H1 (cell line): Measurements from ENCODE around the gene BRD4. TPM values are rescaled to one million over a fixed set of nuclear protein-coding genes. Genes with fewer than 3 reads are reported as not detected.

Experiments
- CTCF ChIA-PET: fragments of 300-600 bp; sonication (Branson Sonifier 250); formaldehyde crosslinking; loops from one replicate; lab custom pipeline; 2021; ENCODE audit not compliant: partially characterized antibody; lab: Charles Lee
- POLR2A ChIA-PET: fragments of 300-600 bp; sonication (Branson Sonifier 250); formaldehyde crosslinking; loops from one replicate; lab custom pipeline; 2021; ENCODE audit warnings: inconsistent platforms; ENCODE audit not compliant: partially characterized antibody; lab: Charles Lee
- DNase-seq, 2 experiments: peaks; one replicate each; pipeline versions ENCODE4 v3.0.0 to v3.0.0-alpha.2; 2010 to 2022; ENCODE audit warnings: low spot score in 2 of 2, low read depth in 1 of 2, mixed read lengths in 1 of 2
- FAIRE-seq: peaks from 2 replicates; lab custom pipeline; 2011; peaks lifted over from hg19 to GRCh38; lab: Jason Lieb, UNC
- H2AFZ ChIP-seq: 2 replicates; pipeline ENCODE4 v1.8.1; 2012; ENCODE audit warnings: low read length, inconsistent platforms
- H2AK5ac ChIP-seq: 2 replicates; pipeline ENCODE4 v1.6.1; 2013; ENCODE audit warnings: low read depth, low read length
- H2BK120ac ChIP-seq: replicated peaks from 2 replicates; pipeline ENCODE3; 2013; ENCODE audit warnings: low read depth, low read length, inconsistent platforms
- H2BK12ac ChIP-seq: 2 replicates; pipeline ENCODE4 v1.6.1; 2013; ENCODE audit warnings: low read depth, low read length
- H2BK15ac ChIP-seq: 2 replicates; pipeline ENCODE4 v1.6.1; 2013; ENCODE audit warnings: low read length
- H2BK20ac ChIP-seq: 2 replicates; pipeline ENCODE4 v1.6.1; 2013; ENCODE audit warnings: low read length
- H2BK5ac ChIP-seq: 2 replicates; pipeline ENCODE4 v1.6.1; 2013; ENCODE audit warnings: low read depth, low read length
- H3K14ac ChIP-seq: 2 replicates; pipeline ENCODE4 v1.6.1; 2013; ENCODE audit warnings: inconsistent platforms; ENCODE audit not compliant: insufficient read length
- H3K18ac ChIP-seq: 2 replicates; pipeline ENCODE4 v1.6.1; 2013; ENCODE audit warnings: low read length; ENCODE audit errors: extremely low read depth
- H3K23ac ChIP-seq: 2 replicates; pipeline ENCODE4 v1.6.1; 2013; ENCODE audit warnings: inconsistent platforms; ENCODE audit not compliant: insufficient read length
- H3K23me2 ChIP-seq: 2 replicates; pipeline ENCODE4 v1.6.1; 2013; ENCODE audit warnings: low read depth, low read length
- H3K27ac ChIP-seq: 2 replicates; pipeline ENCODE4 v1.6.1; 2011; ENCODE audit warnings: low read depth, low read length, inconsistent platforms
- H3K27me3 ChIP-seq, 4 experiments: replicated peaks in 1 of 4; 1 replicate in 1 of 4; 2 replicates in 3 of 4; pipeline versions ENCODE4 v1.6.1 to v1.8.1; 2011 to 2013; ENCODE audit warnings: low read length in 3 of 4, mild to moderate bottlenecking in 3 of 4, inconsistent platforms in 2 of 4, mixed read lengths in 2 of 4, moderate library complexity in 1 of 4; ENCODE audit not compliant: control insufficient read depth in 3 of 4, insufficient read depth in 3 of 4; ENCODE audit errors: extremely low read depth in 1 of 4
- H3K36me3 ChIP-seq, 4 experiments: 2 replicates each; pipeline versions ENCODE4 v1.6.1 to v1.8.1; 2011 to 2013; ENCODE audit warnings: mild to moderate bottlenecking in 4 of 4, low read length in 3 of 4, moderate library complexity in 2 of 4, control low read depth in 1 of 4, inconsistent platforms in 1 of 4; ENCODE audit not compliant: insufficient read depth in 4 of 4, control insufficient read depth in 2 of 4
- H3K4ac ChIP-seq: replicated peaks from 2 replicates; pipeline ENCODE3; 2013; ENCODE audit warnings: low read length, low read depth, mixed read lengths, inconsistent platforms; ENCODE audit not compliant: insufficient read length
- H3K4me1 ChIP-seq, 4 experiments: replicated peaks in 1 of 4; 1 replicate in 1 of 4; 2 replicates in 3 of 4; pipeline versions ENCODE4 v1.6.1 to v1.8.1; 2011 to 2013; ENCODE audit warnings: low read length in 3 of 4, inconsistent platforms in 2 of 4, mixed read lengths in 1 of 4; ENCODE audit not compliant: insufficient read depth in 4 of 4, control insufficient read depth in 3 of 4
- H3K4me2 ChIP-seq, 2 experiments: 2 replicates each; pipeline versions ENCODE4 v1.6.1 to v1.8.1; 2011 to 2013; ENCODE audit warnings: low read depth in 2 of 2, low read length in 2 of 2, control low read depth in 1 of 2, inconsistent platforms in 1 of 2, mild to moderate bottlenecking in 1 of 2; ENCODE audit not compliant: insufficient read depth in 1 of 2
- H3K4me3 ChIP-seq, 4 experiments: fragments of 200-600, 300-600 bp in 1 of 4; sonication (generic), shearing (Covaris generic), sonication (Bioruptor Twin) in 1 of 4; 2 replicates each; pipeline versions ENCODE4 v1.5.1 to v1.8.1; 2011 to 2016; ENCODE audit warnings: low read length in 4 of 4, low read depth in 3 of 4, control low read depth in 2 of 4, inconsistent platforms in 2 of 4, mild to moderate bottlenecking in 2 of 4, mixed read lengths in 1 of 4, moderate library complexity in 1 of 4; ENCODE audit not compliant: insufficient read depth in 2 of 4; ENCODE audit errors: extremely low read depth in 1 of 4
- H3K56ac ChIP-seq: replicated peaks from 2 replicates; pipeline ENCODE3; 2013; ENCODE audit warnings: low read depth, mild to moderate bottlenecking, mixed read lengths, low read length, inconsistent platforms; ENCODE audit not compliant: insufficient read length
- H3K79me1 ChIP-seq: 2 replicates; pipeline ENCODE4 v1.6.1; 2013; ENCODE audit warnings: low read depth, low read length, control low read depth
- H3K79me2 ChIP-seq, 2 experiments: 2 replicates each; pipeline versions ENCODE4 v1.6.1 to v1.8.1; 2012 to 2013; ENCODE audit warnings: low read length in 2 of 2, mild to moderate bottlenecking in 2 of 2, inconsistent platforms in 1 of 2; ENCODE audit not compliant: insufficient read depth in 2 of 2, control insufficient read depth in 1 of 2
- H3K9ac ChIP-seq, 4 experiments: replicated peaks in 1 of 4; 1 replicate in 1 of 4; 2 replicates in 3 of 4; pipeline versions ENCODE4 v1.6.1 to v1.8.1; 2011 to 2013; ENCODE audit warnings: low read depth in 3 of 4, low read length in 3 of 4, control low read depth in 2 of 4, mild to moderate bottlenecking in 2 of 4, moderate library complexity in 2 of 4, inconsistent platforms in 1 of 4; ENCODE audit errors: extremely low read depth in 1 of 4
- H3K9me3 ChIP-seq, 2 experiments: 2 replicates each; pipeline versions ENCODE4 v1.6.1 to v1.8.1; 2012 to 2013; ENCODE audit warnings: mild to moderate bottlenecking in 2 of 2, moderate library complexity in 2 of 2, control low read depth in 1 of 2, inconsistent platforms in 1 of 2, low read depth in 1 of 2, low read length in 1 of 2, mixed read lengths in 1 of 2; ENCODE audit not compliant: insufficient read depth in 2 of 2
- H4K20me1 ChIP-seq, 2 experiments: replicated peaks in 1 of 2; 2 replicates each; pipeline versions ENCODE3 to v1.8.1; 2011 to 2013; ENCODE audit warnings: inconsistent platforms in 2 of 2, low read length in 2 of 2, mild to moderate bottlenecking in 1 of 2; ENCODE audit not compliant: insufficient read depth in 2 of 2, control insufficient read depth in 1 of 2
- H4K5ac ChIP-seq: 2 replicates; pipeline ENCODE4 v1.6.1; 2013; ENCODE audit warnings: low read length, low read depth, mixed read lengths, inconsistent platforms; ENCODE audit not compliant: insufficient read length
- H4K8ac ChIP-seq: 2 replicates; pipeline ENCODE4 v1.8.0; 2013; ENCODE audit warnings: mild to moderate bottlenecking, moderate library complexity, low read length, inconsistent platforms; ENCODE audit not compliant: insufficient read depth; ENCODE audit errors: extremely low read depth
- H4K91ac ChIP-seq: replicated peaks from 2 replicates; pipeline ENCODE3; 2013; ENCODE audit warnings: low read length, mixed read lengths, inconsistent platforms; ENCODE audit not compliant: insufficient read length
- CEBPB ChIP-seq: IDR thresholded peaks from 2 replicates; pipeline ENCODE4 v1.6.1; 2012; ENCODE audit warnings: low read depth, low read length
- EGR1 ChIP-seq: IDR thresholded peaks from 2 replicates; pipeline ENCODE4 v1.6.1; 2011; ENCODE audit warnings: low read depth, low read length, borderline replicate concordance
- WGBS, 2 experiments: shearing (Covaris generic) in 1 of 2; methylation state at CpG; one replicate each; pipeline versions ENCODE4 v1.1.6 to v1.1.7; 2013 to 2015; ENCODE audit warnings: low lambda C conversion rate in 2 of 2, mixed read lengths in 2 of 2, inconsistent platforms in 1 of 2, low coverage in 1 of 2, missing lambda C conversion rate in 1 of 2; ENCODE audit not compliant: insufficient replicate concordance in 2 of 2, insufficient coverage in 1 of 2, insufficient read length in 1 of 2; ENCODE audit errors: extremely low coverage in 1 of 2, missing lambda C conversion rate in 1 of 2; 5-methylcytosine and 5-hydroxymethylcytosine counted together
- polyA plus RNA-seq, 7 experiments: library from polyadenylated mRNA; depleted of rRNA in 3 of 7; stranded (reverse) in 5 of 7; unstranded in 2 of 7; fragments of >200 nt in 5 of 7; fragments of 200-250 nt in 2 of 7; gene quantifications; 1 replicate in 5 of 7; 2 replicates in 1 of 7; 4 replicates in 1 of 7; pipeline versions ENCODE4 v1.2.1 to v1.2.3, GENCODE V29; 2011 to 2013; ENCODE audit warnings: missing spikeins in 2 of 7, mixed read lengths in 2 of 7
- total RNA-seq: library from RNA; stranded (reverse); fragmentation: NEBNext Ultra II Directional; extraction: Animal tissue kit (Norgen Biotek cat#: 25700); gene quantifications from 2 replicates; pipeline ENCODE4 v1.2.1, GENCODE V29; 2021

BRD4 gene
- total and polyA plus RNA-seq, 2 of the 8 experiments (the other 6 are each of a cell fraction or from before 2014, with no cell fraction given), result 14.1 to 146 TPM

DNA sequence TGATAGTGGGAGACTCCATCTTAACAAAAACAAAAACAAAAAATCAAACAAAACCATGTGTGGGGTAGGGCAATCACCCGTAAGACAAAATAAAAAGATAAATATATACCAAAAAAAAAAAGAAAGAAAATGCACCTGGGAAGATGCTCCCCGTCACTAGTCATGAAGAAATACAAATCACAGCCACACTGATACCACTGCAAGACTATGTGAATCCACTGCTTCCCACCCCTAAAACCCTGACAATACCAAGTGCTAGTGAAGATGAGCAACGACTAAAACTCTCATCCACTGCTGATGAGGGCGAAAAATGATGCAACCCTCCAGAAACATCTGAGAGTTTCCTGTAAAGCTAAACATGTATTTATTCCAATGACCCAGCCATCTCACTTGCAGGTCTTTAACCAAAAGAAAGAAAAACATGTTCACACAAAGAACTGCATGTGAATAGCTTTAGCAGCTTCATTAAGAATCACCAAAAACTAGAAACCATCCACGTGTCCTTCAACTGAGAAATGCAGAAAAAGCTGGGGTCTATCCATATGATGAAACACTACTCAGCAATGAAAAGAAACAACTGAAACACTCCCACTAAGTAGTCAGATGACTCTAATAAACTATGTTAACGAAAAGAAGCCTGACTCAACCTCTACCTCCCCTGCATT, 31.7 kb downstream of the BRD4 start:
- no peak overlapping the region for H2AK5ac ChIP-seq
- DNase-seq (no peak), FAIRE-seq (no peak)
- peaks cover 81 to 99% of the 10 kb centered on the region in 2 experiments for H3K79me2 ChIP-seq
- no peak overlapping the region for H4K91ac ChIP-seq
- no peaks in the 10 kb centered on the region for H3K27me3 ChIP-seq
- no peak overlapping the region for H2BK120ac ChIP-seq
- no peak overlapping the region for H3K9ac ChIP-seq
- ChIA-PET POLR2A (no interaction called here), CTCF (interaction anchor here (1.4 kb wide), 1 partner anchor 38 kb away, joined by 4 read pairs; no protein-coding TSS in a partner anchor)
- H3K18ac ChIP-seq, result no peak overlapping the region
- no peak overlapping the region for H3K27ac ChIP-seq
- no peak overlapping the region for H3K14ac ChIP-seq
- H3K4me2 ChIP-seq, result no peak overlapping the region
- H3K79me1 ChIP-seq, result peaks cover 28% of the 10 kb centered on the region
- no peak overlapping the region for H3K4ac ChIP-seq
- no peaks in the 10 kb centered on the region for H3K9me3 ChIP-seq
- H2AFZ ChIP-seq, result no peak overlapping the region
- peaks cover 39 to 58% of the 10 kb centered on the region in 2 experiments for H4K20me1 ChIP-seq
- no peak overlapping the region for H2BK15ac ChIP-seq
- no peak overlapping the region for H3K4me3 ChIP-seq
- no peak overlapping the region for H2BK12ac ChIP-seq
- no peak overlapping the region for H4K5ac ChIP-seq
- H2BK5ac ChIP-seq, result no peak overlapping the region
- no peaks in the 10 kb centered on the region for H3K23me2 ChIP-seq
- no peak for TF ChIP-seq EGR1
- TF ChIP-seq CEBPB, result 0 out of 2 replicates have a peak, but pooled peaks have one; percentile 1
- H3K56ac ChIP-seq, result no peak overlapping the region
- H3K36me3 ChIP-seq, result peaks cover 0 to 6% (median 4%) of the 10 kb centered on the region in 4 experiments; a peak in 3 of 8 replicates
- peaks cover 3 to 9% (median 4%) of the 10 kb centered on the region in 4 experiments for H3K4me1 ChIP-seq
- WGBS, 2 experiments, result 78% methylated on average over 6 of the region's 6 CpGs; no CpG with 5 or more reads in 1 of the 2 experiments
- H4K8ac ChIP-seq, result no peak overlapping the region
- no peak overlapping the region for H3K23ac ChIP-seq
- no peak overlapping the region for H2BK20ac ChIP-seq
